Measurements from ENCODE around the gene MMD. TPM values are rescaled to one million over a fixed set of nuclear protein-coding genes. Genes with fewer than 3 reads are reported as not detected.
"Not testable (repeated sequence)": the region's sequence is repeated elsewhere in the genome, so short reads cannot be mapped to it uniquely, and the experiment has no call there.

Gene MMD
- 10 to 100 TPM; 10.3 to 22.8 (median 14.7) TPM for total RNA-seq
- long read RNA-seq, donor 1, transcript MMD-201 (7 exons, 2,735 nt) = major isoform, 30 of 36 reads
- long read RNA-seq, donor 1, partial matches to known transcripts = 0 of 36 reads
- long read RNA-seq, donor 1, other reads (novel, unspliced or antisense) = 3 of 36 reads
- long read RNA-seq, donor 2, partial matches to known transcripts = 0 of 3 reads
- long read RNA-seq, donor 2, other reads (novel, unspliced or antisense) = 1 of 3 reads

GRCh38 chr17:55421179-55421934, at the start of gene MMD:
TSS of gene MMD (minus strand) at chr17:55421835. CDS start at chr17:55421695, 140 bp downstream.
- no peaks in the 10 kb centered on the region for H3K36me3 ChIP-seq (ENCODE audit: low read depth)
- intact Hi-C loops (cut with DNase I, micrococcal nuclease) = no loop called here
- no peaks in the 10 kb centered on the region for H3K9me3 ChIP-seq
- DNase-seq (peak; percentile 68 to 83 (median 80)), ATAC-seq (peak; percentile 70)
- TF ChIP-seq, protein P1, sequence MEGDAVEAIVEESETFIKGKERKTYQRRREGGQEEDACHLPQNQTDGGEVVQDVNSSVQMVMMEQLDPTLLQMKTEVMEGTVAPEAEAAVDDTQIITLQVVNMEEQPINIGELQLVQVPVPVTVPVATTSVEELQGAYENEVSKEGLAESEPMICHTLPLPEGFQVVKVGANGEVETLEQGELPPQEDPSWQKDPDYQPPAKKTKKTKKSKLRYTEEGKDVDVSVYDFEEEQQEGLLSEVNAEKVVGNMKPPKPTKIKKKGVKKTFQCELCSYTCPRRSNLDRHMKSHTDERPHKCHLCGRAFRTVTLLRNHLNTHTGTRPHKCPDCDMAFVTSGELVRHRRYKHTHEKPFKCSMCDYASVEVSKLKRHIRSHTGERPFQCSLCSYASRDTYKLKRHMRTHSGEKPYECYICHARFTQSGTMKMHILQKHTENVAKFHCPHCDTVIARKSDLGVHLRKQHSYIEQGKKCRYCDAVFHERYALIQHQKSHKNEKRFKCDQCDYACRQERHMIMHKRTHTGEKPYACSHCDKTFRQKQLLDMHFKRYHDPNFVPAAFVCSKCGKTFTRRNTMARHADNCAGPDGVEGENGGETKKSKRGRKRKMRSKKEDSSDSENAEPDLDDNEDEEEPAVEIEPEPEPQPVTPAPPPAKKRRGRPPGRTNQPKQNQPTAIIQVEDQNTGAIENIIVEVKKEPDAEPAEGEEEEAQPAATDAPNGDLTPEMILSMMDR (IDR thresholded peaks at IDR 0.05) = no peak
- peak within 1 kb of the TSS; percentile 64 for H3K4me3 ChIP-seq
- H3K4me1 ChIP-seq (ENCODE audit: low read depth) = peaks cover 6% of the 10 kb centered on the region

DNA sequence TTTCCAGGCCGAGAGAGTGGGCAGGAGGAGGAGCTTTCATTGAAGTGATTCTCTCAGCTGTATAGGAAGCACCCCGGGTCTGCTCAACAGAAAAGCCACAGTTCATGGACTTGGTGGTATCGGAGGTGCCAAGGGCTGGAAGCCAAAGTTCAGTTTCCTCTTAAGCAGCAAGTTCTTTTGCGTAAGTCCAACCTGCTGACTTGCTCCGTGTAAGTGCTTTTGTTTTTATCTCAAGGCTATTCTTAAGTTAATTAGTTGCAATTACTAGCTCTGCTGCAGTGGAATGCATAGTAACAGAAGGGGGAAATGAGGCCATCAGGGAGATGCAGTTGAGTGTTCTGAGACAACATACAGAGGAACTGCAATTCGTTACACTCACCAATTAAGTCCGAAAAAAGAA, 45.0 kb upstream of the MMD start:
- DNase-seq (no peak), ATAC-seq (no peak)
- intact Hi-C loops (cut with DNase I, micrococcal nuclease) = no loop called here
- H3K4me3 ChIP-seq = no peak overlapping the region
- no peaks in the 10 kb centered on the region for H3K36me3 ChIP-seq (ENCODE audit: low read depth)
- H3K4me1 ChIP-seq (ENCODE audit: low read depth) = no peaks in the 10 kb centered on the region
- TF ChIP-seq, protein P1 (IDR thresholded peaks at IDR 0.05) = no peak
- no peaks in the 10 kb centered on the region for H3K9me3 ChIP-seq

DNA sequence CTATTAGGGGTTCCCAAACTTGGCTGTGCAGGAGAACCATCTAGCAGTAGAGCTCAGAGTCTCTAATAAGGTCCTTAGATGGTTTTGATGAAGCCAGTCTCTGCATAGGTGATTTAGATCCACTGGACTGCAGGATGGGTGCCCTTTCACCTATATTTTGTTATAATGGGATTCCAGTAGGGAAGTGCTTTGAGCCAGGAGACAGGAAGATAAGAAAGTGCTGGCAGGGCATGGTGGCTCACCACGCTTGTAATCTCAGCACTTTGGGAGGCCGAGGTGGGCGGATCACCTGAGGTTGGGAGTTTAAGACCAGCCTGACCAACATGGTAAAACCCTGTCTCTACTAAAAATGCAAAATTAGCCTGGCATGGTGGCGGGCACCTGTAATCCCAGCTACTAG, 44.1 kb upstream of the MMD start:
- ATAC-seq; H3K4me1 ChIP-seq (ENCODE audit: low read depth); DNase-seq; H3K4me3 ChIP-seq; intact Hi-C loops (cut with DNase I, micrococcal nuclease); H3K9me3 ChIP-seq; H3K36me3 ChIP-seq (ENCODE audit: low read depth): not testable (repeated sequence)

DNA sequence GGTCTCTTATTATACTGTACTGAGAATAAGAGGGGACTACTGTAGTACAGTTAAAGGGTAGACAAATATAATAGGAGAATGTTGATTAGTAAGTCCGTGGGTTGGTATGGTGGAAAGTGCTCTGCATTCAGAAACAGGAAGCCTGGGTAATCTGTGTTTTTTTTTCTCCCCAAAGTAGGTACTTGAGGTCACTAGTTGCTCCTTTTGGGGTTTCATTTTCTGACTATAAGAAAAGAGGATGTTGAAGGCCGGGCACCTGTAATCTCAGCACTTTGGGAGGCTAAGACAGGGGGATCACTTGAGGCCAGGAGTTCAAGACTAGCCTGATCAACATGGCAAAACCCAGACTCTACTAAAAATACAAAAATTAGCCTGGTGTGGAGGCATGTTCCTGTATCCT, 42.0 kb upstream of the MMD start:
- ATAC-seq = no peak
- DNase-seq = no peak
- intact Hi-C loops (cut with DNase I, micrococcal nuclease) = no loop called here
- Histone ChIP-seq H3K4me1 (ENCODE audit: low read depth) (no peaks in the 10 kb centered on the region), H3K9me3 (no peaks in the 10 kb centered on the region), H3K4me3 (no peak overlapping the region), H3K36me3 (ENCODE audit: low read depth) (no peaks in the 10 kb centered on the region)
- TF ChIP-seq, protein P1 (IDR thresholded peaks at IDR 0.05) = no peak

DNA sequence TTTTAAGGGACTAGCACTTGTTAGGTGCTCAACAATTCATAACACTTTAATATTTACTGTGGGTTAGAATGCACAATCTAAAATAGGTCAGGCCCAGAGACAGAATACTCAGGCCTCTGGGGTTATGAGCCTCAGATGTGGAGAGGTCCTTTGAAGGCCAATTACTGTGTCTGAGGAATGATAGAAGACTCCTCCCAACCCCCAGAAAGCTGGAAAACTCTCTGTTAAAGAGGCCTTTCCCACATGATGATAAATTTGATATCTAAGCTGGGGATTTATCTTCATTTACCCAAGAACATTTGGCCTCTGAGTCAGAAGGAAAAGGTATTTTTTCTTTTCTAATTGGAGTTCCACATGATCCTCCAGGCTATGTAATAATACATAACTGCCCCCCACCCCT, 41.1 kb upstream of the MMD start:
- Histone ChIP-seq H3K36me3 (ENCODE audit: low read depth) (no peaks in the 10 kb centered on the region), H3K4me1 (ENCODE audit: low read depth) (no peaks in the 10 kb centered on the region), H3K4me3 (no peak overlapping the region), H3K9me3 (no peaks in the 10 kb centered on the region)
- no peak for ATAC-seq
- TF ChIP-seq, protein P1 (IDR thresholded peaks at IDR 0.05) = no peak
- intact Hi-C loops (cut with DNase I, micrococcal nuclease) = no loop called here
- DNase-seq = no peak

GRCh38 chr17:55462234-55462633, 40.6 kb upstream of the MMD start:
- no peak overlapping the region for H3K4me3 ChIP-seq
- ATAC-seq = no peak
- no peaks in the 10 kb centered on the region for H3K9me3 ChIP-seq
- no peaks in the 10 kb centered on the region for H3K4me1 ChIP-seq (ENCODE audit: low read depth)
- intact Hi-C loops (cut with DNase I, micrococcal nuclease) = no loop called here
- TF ChIP-seq, protein P1 (IDR thresholded peaks at IDR 0.05) = no peak
- no peak for DNase-seq
- H3K36me3 ChIP-seq (ENCODE audit: low read depth) = no peaks in the 10 kb centered on the region
